H9 (cell line): ENCODE results near the gene SPATA46. TPM values are rescaled to one million over a fixed set of nuclear protein-coding genes. Genes with fewer than 3 reads are reported as not detected.

Experiments
- DNase-seq: peaks from one replicate; pipeline ENCODE4 v3.0.0-alpha.2; 2017
- H2AFZ ChIP-seq: one replicate; pipeline ENCODE4 v1.6.1; 2013; ENCODE audit warnings: mild to moderate bottlenecking, low read length, control low read depth, moderate library complexity
- H2AK5ac ChIP-seq: 2 replicates; pipeline ENCODE4 v1.6.1; 2013; ENCODE audit warnings: low read length, control low read depth, mixed read lengths; ENCODE audit not compliant: insufficient read length
- H2BK120ac ChIP-seq: one replicate; pipeline ENCODE4 v1.6.1; 2013; ENCODE audit warnings: low read depth, mild to moderate bottlenecking, low read length, control low read depth, inconsistent platforms; ENCODE audit not compliant: poor library complexity, severe bottlenecking
- H2BK12ac ChIP-seq: 2 replicates; pipeline ENCODE4 v1.6.1; 2013; ENCODE audit warnings: low read length, control low read depth, mixed read lengths, low read depth; ENCODE audit not compliant: insufficient read length
- H2BK15ac ChIP-seq: 2 replicates; pipeline ENCODE4 v1.6.1; 2013; ENCODE audit warnings: low read depth, low read length, control low read depth
- H2BK20ac ChIP-seq: one replicate; pipeline ENCODE4 v1.6.1; 2013; ENCODE audit warnings: low read depth, mild to moderate bottlenecking, low read length, control low read depth, inconsistent platforms; ENCODE audit not compliant: poor library complexity, severe bottlenecking
- H2BK5ac ChIP-seq: 2 replicates; pipeline ENCODE4 v1.6.1; 2013; ENCODE audit warnings: low read length, control low read depth, mixed read lengths; ENCODE audit not compliant: insufficient read length
- H3K14ac ChIP-seq: 2 replicates; pipeline ENCODE4 v1.6.1; 2013; ENCODE audit warnings: low read length, control low read depth; ENCODE audit not compliant: insufficient read depth
- H3K18ac ChIP-seq: 2 replicates; pipeline ENCODE4 v1.6.1; 2013; ENCODE audit warnings: low read depth, mild to moderate bottlenecking, mixed read lengths, low read length, control low read depth; ENCODE audit not compliant: insufficient read length
- H3K23ac ChIP-seq: 2 replicates; pipeline ENCODE4 v1.6.1; 2013; ENCODE audit warnings: low read length, control low read depth, mixed read lengths, low read depth; ENCODE audit not compliant: insufficient read length
- H3K23me2 ChIP-seq: 2 replicates; pipeline ENCODE4 v1.6.1; 2013; ENCODE audit warnings: low read depth, mild to moderate bottlenecking, mixed read lengths, low read length, control low read depth; ENCODE audit not compliant: insufficient read length, poor library complexity, severe bottlenecking
- H3K27ac ChIP-seq: 2 replicates; pipeline ENCODE4 v1.5.1; 2013; ENCODE audit warnings: low read length, control low read depth, mixed read lengths, low read depth; ENCODE audit not compliant: insufficient read length
- H3K27me3 ChIP-seq: 2 replicates; pipeline ENCODE4 v1.6.1; 2013; ENCODE audit warnings: low read length, control low read depth, inconsistent platforms; ENCODE audit not compliant: insufficient read depth
- H3K4ac ChIP-seq: 2 replicates; pipeline ENCODE4 v1.6.1; 2013; ENCODE audit warnings: low read depth, mild to moderate bottlenecking, control low read depth, inconsistent platforms, low read length, moderate library complexity
- H3K4me1 ChIP-seq: 2 replicates; pipeline ENCODE4 v1.6.1; 2013; ENCODE audit warnings: low read length, control low read depth, inconsistent platforms; ENCODE audit not compliant: insufficient read depth
- H3K4me2 ChIP-seq: 2 replicates; pipeline ENCODE4 v1.6.1; 2013; ENCODE audit warnings: low read length, control low read depth, mixed read lengths; ENCODE audit not compliant: insufficient read length, insufficient read depth
- H3K56ac ChIP-seq: 2 replicates; pipeline ENCODE4 v1.6.1; 2013; ENCODE audit warnings: low read depth, mild to moderate bottlenecking, mixed read lengths, low read length, control low read depth; ENCODE audit not compliant: insufficient read length
- H3K79me1 ChIP-seq: 2 replicates; pipeline ENCODE4 v1.6.1; 2013; ENCODE audit warnings: low read depth, mild to moderate bottlenecking, moderate library complexity, low read length, control low read depth, inconsistent platforms; ENCODE audit not compliant: insufficient read depth, poor library complexity, severe bottlenecking
- H3K79me2 ChIP-seq: 2 replicates; pipeline ENCODE4 v1.6.1; 2013; ENCODE audit warnings: low read length, control low read depth, inconsistent platforms; ENCODE audit not compliant: insufficient read depth
- H3K9ac ChIP-seq: 2 replicates; pipeline ENCODE4 v1.6.1; 2013; ENCODE audit warnings: low read length, control low read depth, mixed read lengths; ENCODE audit not compliant: insufficient read length; ENCODE audit errors: extremely low read depth
- H3K9me3 ChIP-seq: one replicate; pipeline ENCODE4 v1.6.1; 2013; ENCODE audit warnings: low read depth, low read length, inconsistent platforms; ENCODE audit not compliant: control insufficient read depth
- H3T11ph ChIP-seq: one replicate; pipeline ENCODE4 v1.6.1; 2013; ENCODE audit warnings: mild to moderate bottlenecking, low read length, control low read depth, inconsistent platforms
- H4K20me1 ChIP-seq: one replicate; pipeline ENCODE4 v1.6.1; 2013; ENCODE audit not compliant: control insufficient read depth, insufficient read length, insufficient read depth
- H4K5ac ChIP-seq: 2 replicates; pipeline ENCODE4 v1.6.1; 2013; ENCODE audit warnings: low read depth, mild to moderate bottlenecking, mixed read lengths, low read length, control low read depth; ENCODE audit not compliant: insufficient read length
- H4K8ac ChIP-seq: replicated peaks from 2 replicates; pipeline ENCODE4 v1.6.1; 2013; ENCODE audit warnings: low read length, control low read depth, mixed read lengths, low read depth; ENCODE audit not compliant: insufficient read length
- H4K91ac ChIP-seq: 2 replicates; pipeline ENCODE4 v1.6.1; 2013; ENCODE audit warnings: low read depth, mild to moderate bottlenecking, moderate library complexity, mixed read lengths, low read length, control low read depth; ENCODE audit not compliant: insufficient read length
- H3K27ac Mint-ChIP-seq, 3 experiments: 2 replicates in 2 of 3; 3 replicates in 1 of 3; pipeline ENCODE4 v1.8.0; 2020 to 2021; ENCODE audit warnings: mixed read lengths in 3 of 3, mild to moderate bottlenecking in 1 of 3, moderate library complexity in 1 of 3
- H3K27me3 Mint-ChIP-seq: 2 replicates; pipeline ENCODE4 v1.8.0; 2021; ENCODE audit warnings: low read depth, mild to moderate bottlenecking, moderate library complexity, mixed read lengths
- H3K36me3 Mint-ChIP-seq, 3 experiments: 2 replicates in 2 of 3; 3 replicates in 1 of 3; pipeline ENCODE4 v1.8.0; 2020 to 2021; ENCODE audit warnings: low read depth in 3 of 3, mixed read lengths in 3 of 3; ENCODE audit not compliant: insufficient read depth in 1 of 3
- H3K4me1 Mint-ChIP-seq, 2 experiments: 2 replicates each; pipeline ENCODE4 v1.8.0; 2020; ENCODE audit warnings: mixed read lengths in 2 of 2
- H3K4me3 Mint-ChIP-seq, 2 experiments: 2 replicates in 1 of 2; 3 replicates in 1 of 2; pipeline ENCODE4 v1.8.0; 2020 to 2021; ENCODE audit warnings: mild to moderate bottlenecking in 2 of 2, mixed read lengths in 2 of 2, moderate library complexity in 1 of 2
- H3K9me3 Mint-ChIP-seq, 2 experiments: 2 replicates in 1 of 2; 3 replicates in 1 of 2; pipeline ENCODE4 v1.8.0; 2020; ENCODE audit warnings: mild to moderate bottlenecking in 2 of 2, mixed read lengths in 2 of 2, moderate library complexity in 1 of 2
- CTCF ChIP-seq: fragments of 200-600 bp; sonication (generic); conservative IDR thresholded peaks from 3 replicates; pipeline ENCODE4 v1.8.0; 2021; ENCODE audit warnings: antibody characterized with exemption, mild to moderate bottlenecking
- WGBS: extraction: QIAGEN DNeasy Blood & Tissue Kit; methylation state at CpG from one replicate; pipeline ENCODE4 v1.1.7; 2013; ENCODE audit warnings: missing lambda C conversion rate, low lambda C conversion rate, mixed read lengths; ENCODE audit not compliant: insufficient read length; ENCODE audit errors: extremely low coverage; 5-methylcytosine and 5-hydroxymethylcytosine counted together
- total RNA-seq: library from RNA; stranded (reverse); gene quantifications from 2 replicates; pipeline ENCODE4 v1.2.1, GENCODE V29; 2021

Gene SPATA46
- total RNA-seq, 1 experiment from 2014 or later: not detected

- Histone ChIP-seq H2BK12ac (no peak overlapping the region), H4K5ac (no peak overlapping the region), H3K14ac (no peak overlapping the region), H2BK120ac (no peak overlapping the region), H3K4ac (no peak overlapping the region), H2AK5ac (no peak overlapping the region), H2AFZ (no peak overlapping the region), H3K9me3 (no peaks in the 10 kb centered on the region), H2BK5ac (no peak overlapping the region), H4K8ac (no peak overlapping the region), H4K20me1 (no peaks in the 10 kb centered on the region), H3K79me2 (no peaks in the 10 kb centered on the region), H3K23ac (no peak overlapping the region), H3K27me3 (no peaks in the 10 kb centered on the region), H3T11ph (no peak overlapping the region), H3K79me1 (no peaks in the 10 kb centered on the region), H3K9ac (no peak overlapping the region), H3K23me2 (no peaks in the 10 kb centered on the region), H2BK20ac (no peak overlapping the region), H4K91ac (no peak overlapping the region), H3K27ac (no peak overlapping the region), H3K4me1 (no peaks in the 10 kb centered on the region), H3K18ac (no peak overlapping the region), H3K56ac (no peak overlapping the region), H3K4me2 (no peak overlapping the region), H2BK15ac (no peak overlapping the region)
- Mint-ChIP-seq H3K4me3 (no peak overlapping the region), H3K9me3 (no peaks in the 10 kb centered on the region), H3K36me3 (peaks cover 0 to 11% (median 2%) of the 10 kb centered on the region in 3 experiments; a peak in 4 of 7 replicates), H3K4me1 (no peaks in the 10 kb centered on the region), H3K27ac (peak overlapping the region in 1 of 3 experiments; percentile 45; a peak in 1 of 7 replicates), H3K27me3 (no peaks in the 10 kb centered on the region)
- TF ChIP-seq CTCF: no peak
- no CpG with 5 or more reads among the region's 3 CpGs for WGBS
- DNase-seq: no peak
These were observed 5.9 kb downstream of the SPATA46 start for GRCh38 chr1:162370721-162371120.
